ENCODE data around the gene SLC36A2.

SLC36A2 gene

DNA sequence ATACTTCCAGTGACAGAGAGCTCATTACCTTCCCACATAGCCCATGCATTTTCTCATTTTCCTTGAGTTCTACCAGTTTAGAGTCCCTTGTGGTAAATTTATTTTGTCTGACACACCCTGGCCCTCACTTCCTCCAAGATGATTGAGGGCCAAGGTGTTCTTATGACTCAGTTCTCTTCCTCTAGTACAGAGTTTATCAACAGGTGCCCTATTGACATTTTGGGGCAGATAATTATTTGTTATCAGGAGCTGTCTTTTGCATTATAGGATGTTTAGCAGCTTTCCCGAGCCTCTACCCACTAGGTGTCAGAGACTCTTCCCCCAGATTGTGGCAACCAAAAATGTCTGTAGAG lies 50.9 kb downstream of the SLC36A2 start:
- TF ChIP-seq, protein P1, sequence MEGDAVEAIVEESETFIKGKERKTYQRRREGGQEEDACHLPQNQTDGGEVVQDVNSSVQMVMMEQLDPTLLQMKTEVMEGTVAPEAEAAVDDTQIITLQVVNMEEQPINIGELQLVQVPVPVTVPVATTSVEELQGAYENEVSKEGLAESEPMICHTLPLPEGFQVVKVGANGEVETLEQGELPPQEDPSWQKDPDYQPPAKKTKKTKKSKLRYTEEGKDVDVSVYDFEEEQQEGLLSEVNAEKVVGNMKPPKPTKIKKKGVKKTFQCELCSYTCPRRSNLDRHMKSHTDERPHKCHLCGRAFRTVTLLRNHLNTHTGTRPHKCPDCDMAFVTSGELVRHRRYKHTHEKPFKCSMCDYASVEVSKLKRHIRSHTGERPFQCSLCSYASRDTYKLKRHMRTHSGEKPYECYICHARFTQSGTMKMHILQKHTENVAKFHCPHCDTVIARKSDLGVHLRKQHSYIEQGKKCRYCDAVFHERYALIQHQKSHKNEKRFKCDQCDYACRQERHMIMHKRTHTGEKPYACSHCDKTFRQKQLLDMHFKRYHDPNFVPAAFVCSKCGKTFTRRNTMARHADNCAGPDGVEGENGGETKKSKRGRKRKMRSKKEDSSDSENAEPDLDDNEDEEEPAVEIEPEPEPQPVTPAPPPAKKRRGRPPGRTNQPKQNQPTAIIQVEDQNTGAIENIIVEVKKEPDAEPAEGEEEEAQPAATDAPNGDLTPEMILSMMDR (IDR thresholded peaks at IDR 0.05; ENCODE audit: low read depth, low read length) = no peak
- Histone ChIP-seq H3K27me3 (no peaks in the 10 kb centered on the region), H3K4me3 (ENCODE audit: low read depth, low read length) (no peak overlapping the region), H3K4me1 (no peaks in the 10 kb centered on the region), H3K9me3 (no peaks in the 10 kb centered on the region), H3K36me3 (no peaks in the 10 kb centered on the region)
- DNase-seq = no peak

DNA sequence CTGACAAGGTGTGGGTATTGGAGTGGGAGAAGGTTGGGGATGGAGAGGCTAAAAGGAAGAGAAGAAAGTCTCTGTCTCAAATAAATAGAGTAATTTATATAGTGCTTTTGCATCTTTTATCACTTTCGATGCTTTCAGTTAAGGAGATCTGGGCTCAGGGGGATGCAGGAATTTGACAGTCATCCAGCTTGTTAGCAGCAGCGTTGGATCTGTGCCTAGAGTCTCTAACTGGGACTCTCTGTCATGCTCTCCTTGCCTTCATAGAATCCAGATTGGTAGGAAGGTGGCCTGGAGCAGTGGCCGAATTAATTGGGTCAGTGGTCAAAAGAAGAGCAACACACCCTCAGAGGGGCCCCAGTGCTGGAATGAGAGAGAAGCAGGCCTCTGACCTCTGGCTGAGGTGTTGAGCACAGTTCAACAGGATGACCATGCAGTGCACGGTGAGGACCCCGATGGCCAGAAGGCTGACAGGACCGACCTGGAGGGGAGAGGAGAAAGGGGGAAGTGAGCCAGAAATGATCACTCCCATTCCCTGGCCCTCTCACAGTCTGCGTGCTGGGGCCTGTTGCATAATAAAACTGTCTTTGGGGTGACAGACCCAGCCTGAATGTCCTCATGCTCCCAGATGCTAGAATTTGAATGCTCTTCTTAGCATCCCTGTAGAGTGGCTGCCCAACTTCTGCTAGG lies 51.4 kb downstream of the SLC36A2 start:
- Histone ChIP-seq H3K9me3 (no peaks in the 10 kb centered on the region), H3K36me3 (no peaks in the 10 kb centered on the region), H3K4me1 (no peaks in the 10 kb centered on the region), H3K27me3 (no peaks in the 10 kb centered on the region), H3K4me3 (ENCODE audit: low read depth, low read length) (no peak overlapping the region)
- TF ChIP-seq, protein P1 (IDR thresholded peaks at IDR 0.05; ENCODE audit: low read depth, low read length) = no peak
- no peak for DNase-seq

DNA sequence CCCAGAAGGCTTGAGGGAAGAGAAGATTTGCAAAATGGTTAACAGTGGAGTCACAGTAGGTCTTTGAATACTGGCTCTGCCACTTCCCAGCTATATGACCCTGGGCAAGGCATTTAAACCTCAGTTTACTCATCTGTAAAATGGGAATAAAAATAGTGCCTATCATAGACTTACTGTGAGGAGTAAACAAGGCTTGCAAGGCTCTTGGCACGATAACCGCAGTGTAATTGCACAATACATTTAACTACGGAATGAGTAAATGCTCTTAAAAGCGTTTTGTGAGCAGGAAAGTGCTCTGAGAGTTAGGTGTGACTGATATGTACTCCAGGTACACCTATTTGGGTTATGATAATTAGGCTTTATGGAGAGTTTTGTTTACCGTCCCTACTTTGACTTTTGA lies 52.2 kb downstream of the SLC36A2 start:
- Histone ChIP-seq H3K4me1 (no peaks in the 10 kb centered on the region), H3K9me3 (no peaks in the 10 kb centered on the region), H3K4me3 (ENCODE audit: low read depth, low read length) (no peak overlapping the region), H3K36me3 (no peaks in the 10 kb centered on the region), H3K27me3 (no peaks in the 10 kb centered on the region)
- TF ChIP-seq, protein P1 (IDR thresholded peaks at IDR 0.05; ENCODE audit: low read depth, low read length) = no peak
- DNase-seq = no peak

DNA sequence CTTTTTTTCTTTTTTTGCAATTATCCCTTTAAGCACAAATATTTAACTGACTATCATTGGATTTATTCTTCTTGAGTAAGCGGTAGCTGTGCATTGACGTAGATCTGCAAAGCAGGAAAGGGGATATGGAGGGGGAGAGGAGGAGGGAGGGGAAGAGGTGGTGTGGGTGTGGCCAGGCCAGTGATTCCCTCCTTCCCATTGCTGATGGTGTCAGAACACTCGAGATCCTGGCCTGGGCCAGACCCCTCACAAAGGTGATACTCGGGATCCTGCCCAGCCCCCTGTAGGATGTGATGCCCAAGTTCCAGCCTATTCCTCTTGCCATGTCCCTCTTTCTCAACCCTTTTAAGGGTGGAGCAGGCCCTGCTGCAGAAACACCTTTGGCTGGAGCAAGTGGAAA lies 53.7 kb downstream of the SLC36A2 start:
- TF ChIP-seq, protein P1 (IDR thresholded peaks at IDR 0.05; ENCODE audit: low read depth, low read length) = no peak
- Histone ChIP-seq H3K9me3 (no peaks in the 10 kb centered on the region), H3K27me3 (no peaks in the 10 kb centered on the region)

DNA sequence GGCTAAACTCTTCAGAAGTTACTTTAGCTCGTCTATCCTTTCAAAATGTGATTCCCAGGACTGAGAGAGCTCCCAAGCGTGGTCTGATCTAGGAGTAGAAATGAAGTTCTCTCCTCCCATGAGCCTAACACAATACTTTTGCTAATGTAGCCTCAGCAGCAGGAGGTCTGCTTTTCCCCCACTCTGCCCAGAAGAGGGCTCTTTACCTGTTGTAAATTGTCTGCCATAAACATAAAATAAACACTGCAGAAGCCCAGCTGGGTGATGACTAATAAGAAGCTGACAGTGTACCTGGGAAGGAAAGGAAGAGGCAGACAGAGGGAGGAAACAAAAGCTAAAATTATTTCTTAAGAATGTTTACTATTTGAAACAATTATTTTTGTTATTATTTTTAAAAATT lies 59.2 kb downstream of the SLC36A2 start:
- Histone ChIP-seq H3K27me3 (no peaks in the 10 kb centered on the region), H3K9me3 (no peaks in the 10 kb centered on the region), H3K4me1 (no peaks in the 10 kb centered on the region), H3K4me3 (ENCODE audit: low read depth, low read length) (no peak overlapping the region), H3K36me3 (no peaks in the 10 kb centered on the region)
- TF ChIP-seq, protein P1 (IDR thresholded peaks at IDR 0.05; ENCODE audit: low read depth, low read length) = peak; percentile 8; the same call in 1 of the 2 replicates
- DNase-seq = no peak

More for the DNA sequence above, 53.7 kb downstream of the SLC36A2 start:
- DNase-seq = no peak
- Histone ChIP-seq H3K4me3 (ENCODE audit: low read depth, low read length) (no peak overlapping the region), H3K36me3 (no peaks in the 10 kb centered on the region), H3K4me1 (no peaks in the 10 kb centered on the region)

DNA sequence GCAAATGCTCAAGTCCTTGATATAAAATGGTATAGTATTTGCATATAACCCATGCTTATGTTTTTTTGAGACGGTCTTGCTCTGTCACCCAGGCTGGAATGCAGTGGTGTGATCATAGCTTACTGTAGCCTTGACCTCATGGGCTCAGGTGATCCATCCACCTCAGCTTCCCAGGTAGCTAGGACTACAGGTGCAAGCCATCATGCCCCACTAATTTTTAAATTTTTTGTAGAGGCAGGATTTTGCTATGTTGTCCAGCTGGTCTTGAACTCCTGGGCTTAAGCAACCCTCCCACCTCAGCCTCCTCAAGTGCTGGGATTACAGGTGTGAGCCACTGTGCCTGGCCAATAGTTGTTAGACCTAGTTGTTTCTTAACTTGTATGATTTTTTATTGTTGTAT lies 61.1 kb downstream of the SLC36A2 start:
- no peak for DNase-seq
- H3K9me3 ChIP-seq = no peaks in the 10 kb centered on the region
- H3K4me1 ChIP-seq = no peaks in the 10 kb centered on the region
- no peaks in the 10 kb centered on the region for H3K36me3 ChIP-seq
- TF ChIP-seq, protein P1 (IDR thresholded peaks at IDR 0.05; ENCODE audit: low read depth, low read length) = no peak
- H3K4me3 ChIP-seq (ENCODE audit: low read depth, low read length) = no peak overlapping the region
- no peaks in the 10 kb centered on the region for H3K27me3 ChIP-seq

All from BE2C (cell line).